Measurements from ENCODE around the gene TSPAN9.

TSPAN9 gene

DNA sequence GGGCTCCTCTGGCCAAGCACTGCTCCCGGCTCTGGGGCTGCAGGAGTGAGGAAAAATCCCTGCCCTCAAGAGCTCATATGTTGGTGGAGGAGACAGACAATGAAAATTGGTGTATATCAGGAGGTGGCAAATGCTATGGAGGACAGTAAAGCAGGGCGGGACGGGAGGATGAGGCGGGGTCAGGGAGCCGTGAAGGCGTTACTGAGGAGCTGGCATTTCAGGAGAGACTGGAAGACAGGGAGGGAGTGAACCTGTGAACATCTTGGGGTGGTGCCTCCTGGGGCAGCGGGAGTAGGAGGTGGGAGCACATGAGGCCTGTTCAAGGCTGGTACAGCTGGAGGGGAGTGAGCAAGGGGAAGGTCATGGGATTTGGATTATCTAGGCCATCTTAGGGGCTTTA lies 26.6 kb downstream of the TSPAN9 start:
- H3K27ac ChIP-seq, result no peak overlapping the region
- TF ChIP-seq, protein P1, sequence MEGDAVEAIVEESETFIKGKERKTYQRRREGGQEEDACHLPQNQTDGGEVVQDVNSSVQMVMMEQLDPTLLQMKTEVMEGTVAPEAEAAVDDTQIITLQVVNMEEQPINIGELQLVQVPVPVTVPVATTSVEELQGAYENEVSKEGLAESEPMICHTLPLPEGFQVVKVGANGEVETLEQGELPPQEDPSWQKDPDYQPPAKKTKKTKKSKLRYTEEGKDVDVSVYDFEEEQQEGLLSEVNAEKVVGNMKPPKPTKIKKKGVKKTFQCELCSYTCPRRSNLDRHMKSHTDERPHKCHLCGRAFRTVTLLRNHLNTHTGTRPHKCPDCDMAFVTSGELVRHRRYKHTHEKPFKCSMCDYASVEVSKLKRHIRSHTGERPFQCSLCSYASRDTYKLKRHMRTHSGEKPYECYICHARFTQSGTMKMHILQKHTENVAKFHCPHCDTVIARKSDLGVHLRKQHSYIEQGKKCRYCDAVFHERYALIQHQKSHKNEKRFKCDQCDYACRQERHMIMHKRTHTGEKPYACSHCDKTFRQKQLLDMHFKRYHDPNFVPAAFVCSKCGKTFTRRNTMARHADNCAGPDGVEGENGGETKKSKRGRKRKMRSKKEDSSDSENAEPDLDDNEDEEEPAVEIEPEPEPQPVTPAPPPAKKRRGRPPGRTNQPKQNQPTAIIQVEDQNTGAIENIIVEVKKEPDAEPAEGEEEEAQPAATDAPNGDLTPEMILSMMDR (conservative IDR thresholded peaks at IDR 0.05), result no peak

DNA sequence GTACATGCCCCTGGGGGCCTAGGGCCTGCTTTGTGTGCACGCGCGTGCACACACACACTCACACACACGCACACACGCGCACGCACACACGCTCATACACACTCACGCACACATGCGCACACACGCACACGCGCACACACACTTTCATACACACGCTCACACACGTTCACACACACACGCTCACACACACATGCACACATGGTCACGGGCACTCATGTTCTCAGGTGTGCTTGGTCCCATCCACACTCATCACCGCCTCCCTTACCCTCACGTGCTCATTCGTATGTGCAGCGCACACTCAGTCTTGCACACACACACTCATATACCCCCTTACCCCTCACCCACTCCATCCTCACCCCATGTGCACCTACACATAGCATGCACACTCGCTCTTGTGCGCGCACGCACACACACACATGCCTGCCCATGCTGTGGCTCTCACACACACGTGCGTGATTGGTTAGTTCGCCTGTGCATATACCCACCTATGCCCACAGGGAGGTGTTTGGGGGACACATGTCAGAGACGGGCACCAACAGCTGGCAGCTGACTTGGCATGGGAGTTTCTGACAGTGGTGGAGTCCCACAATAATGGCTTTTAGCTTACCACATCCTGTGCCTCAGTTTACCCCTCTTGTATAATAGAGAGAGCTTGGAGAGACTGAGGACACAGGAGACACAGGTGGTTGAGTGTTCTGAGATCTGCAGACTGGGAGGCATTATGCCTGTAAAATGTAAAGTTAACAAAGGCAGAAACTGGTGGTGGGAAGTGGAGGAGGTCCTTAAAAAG lies 28.7 kb downstream of the TSPAN9 start:
- H3K27ac ChIP-seq, result no peak overlapping the region
- TF ChIP-seq, protein P1 (conservative IDR thresholded peaks at IDR 0.05), result no peak

DNA sequence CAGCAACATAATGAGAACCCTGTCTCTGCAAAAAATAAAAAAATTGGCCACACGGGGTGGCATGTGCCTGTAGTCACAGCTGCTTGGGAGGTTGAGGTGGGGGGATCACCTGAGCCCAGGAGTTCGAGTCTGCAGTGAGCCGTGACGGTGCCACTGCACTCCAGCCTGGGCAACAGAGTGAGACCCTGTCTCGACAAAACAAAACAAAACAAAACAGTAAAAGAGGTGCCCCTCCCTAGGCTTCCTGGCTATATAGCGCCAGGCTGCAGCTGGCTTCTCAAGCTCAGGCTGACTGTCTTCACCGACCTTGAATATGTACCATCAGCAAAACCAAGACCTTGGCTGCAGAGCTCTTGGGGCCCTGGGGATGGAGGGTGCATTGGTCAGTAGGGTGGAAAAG lies 29.4 kb downstream of the TSPAN9 start:
- TF ChIP-seq, protein P1 (conservative IDR thresholded peaks at IDR 0.05), result no peak
- no peak overlapping the region for H3K27ac ChIP-seq

DNA sequence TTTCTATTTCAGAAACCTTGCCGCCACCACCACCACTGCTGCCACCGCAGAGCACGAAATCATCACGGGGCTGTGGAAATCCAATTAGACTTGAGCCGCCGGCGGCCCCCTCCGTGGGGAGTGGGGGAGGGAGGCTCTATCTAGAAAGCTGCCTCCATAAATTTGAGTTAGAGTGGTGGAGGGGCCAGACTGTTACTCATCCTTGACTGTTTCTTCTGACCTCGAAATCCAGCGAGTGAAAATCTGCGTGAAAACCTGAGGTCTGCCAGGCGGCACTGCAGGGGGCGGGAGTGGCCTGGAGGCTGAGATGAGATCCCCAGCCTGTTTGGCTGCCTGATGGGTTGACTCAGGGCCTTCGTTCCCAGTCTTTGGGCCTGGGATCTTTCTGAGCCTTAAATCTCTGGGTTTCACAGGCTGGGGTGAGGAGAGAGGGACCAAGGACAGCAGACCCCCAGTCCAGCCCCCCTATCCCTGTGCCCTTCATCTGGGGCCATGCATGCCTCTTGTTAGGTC lies 29.9 kb downstream of the TSPAN9 start:
- H3K27ac ChIP-seq, result no peak overlapping the region

DNA sequence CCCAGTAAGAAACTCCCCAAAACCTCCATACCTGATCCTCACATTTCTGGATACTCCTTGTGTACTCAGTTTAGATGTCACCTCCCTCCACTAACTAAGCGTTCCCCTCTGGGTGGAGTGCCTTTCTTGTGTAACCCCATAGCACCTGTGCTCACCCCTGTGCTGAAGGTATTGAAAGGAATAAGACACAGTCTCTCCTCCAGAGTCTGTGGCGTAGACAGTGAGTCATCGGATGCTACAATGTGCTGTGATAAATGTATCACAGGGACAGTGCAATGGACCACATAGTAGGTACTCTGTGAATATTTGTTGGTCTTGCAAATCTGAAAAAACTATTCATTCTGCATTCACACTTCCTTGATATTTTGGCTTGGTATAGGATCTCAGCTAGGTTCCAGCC lies 30.8 kb downstream of the TSPAN9 start:
- H3K27ac ChIP-seq, result no peak overlapping the region
- TF ChIP-seq, protein P1 (conservative IDR thresholded peaks at IDR 0.05), result no peak

More for the DNA sequence above, 29.9 kb downstream of the TSPAN9 start:
- TF ChIP-seq, protein P1 (conservative IDR thresholded peaks at IDR 0.05), result no peak

DNA sequence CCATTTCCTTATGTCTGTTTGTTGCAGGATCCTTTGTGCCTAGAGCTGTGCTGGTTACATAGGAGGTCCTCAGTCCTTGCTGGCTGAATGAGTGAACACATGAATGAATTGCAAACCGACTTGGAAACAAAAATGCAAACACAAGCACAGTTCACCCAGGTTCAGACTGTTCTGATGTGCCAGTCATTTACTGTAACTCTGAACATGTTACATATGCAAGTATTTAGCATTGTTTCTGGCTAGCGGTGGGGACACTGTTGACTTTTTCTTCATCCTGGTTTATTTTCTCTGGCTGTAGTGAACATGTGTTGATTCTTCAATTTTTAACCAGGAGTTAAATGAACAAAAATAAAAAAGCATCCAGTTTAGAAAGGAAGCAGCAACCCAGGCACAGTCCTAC lies 33.4 kb downstream of the TSPAN9 start:
- no peak overlapping the region for H3K27ac ChIP-seq
- TF ChIP-seq, protein P1 (conservative IDR thresholded peaks at IDR 0.05), result no peak

DNA sequence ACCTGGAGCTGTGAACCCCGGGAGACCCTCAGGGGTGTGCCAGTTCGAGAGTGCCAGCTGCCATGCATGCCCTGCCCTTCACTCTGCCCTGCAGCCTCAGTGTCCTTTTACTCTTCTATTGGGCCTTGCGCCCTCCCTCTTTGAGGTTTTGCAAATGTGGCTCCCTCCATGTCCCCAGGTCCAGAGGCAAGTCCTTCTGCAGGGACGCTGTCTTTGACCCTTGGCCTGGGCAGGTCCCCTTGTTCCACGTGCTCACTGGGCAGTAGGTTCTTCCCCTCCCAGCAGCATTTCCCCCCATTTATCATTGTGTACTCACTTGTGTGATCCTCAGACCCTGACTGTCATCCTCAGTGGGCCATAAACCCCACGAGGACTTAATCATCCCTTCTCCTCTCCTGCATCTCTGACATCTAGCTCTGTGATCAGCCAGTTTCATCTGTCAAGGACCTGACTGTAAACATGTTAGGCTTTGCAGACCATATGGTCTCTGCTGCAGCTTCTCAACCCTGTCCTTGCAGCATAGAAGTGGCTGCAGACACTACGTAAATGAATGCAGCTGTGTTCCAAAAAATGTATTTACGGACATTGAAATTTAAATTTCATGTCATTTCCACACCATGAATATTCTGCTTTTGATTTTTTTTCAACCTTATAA lies 36.6 kb downstream of the TSPAN9 start:
- TF ChIP-seq, protein P1 (conservative IDR thresholded peaks at IDR 0.05), result no peak
- no peak overlapping the region for H3K27ac ChIP-seq
